IgD-negative memory B cell (primary cell): Measurements from ENCODE around the gene SNRK. TPM values are rescaled to one million over a fixed set of nuclear protein-coding genes. Genes with fewer than 3 reads are reported as not detected.

Experiments
- H3K27ac Mint-ChIP-seq, 3 donors: one replicate each; pipeline ENCODE4 v1.8.0; 2020 to 2022; ENCODE audit warnings: mild to moderate bottlenecking in 3 of 3, mixed read lengths in 3 of 3, moderate library complexity in 1 of 3
- H3K27me3 Mint-ChIP-seq: one replicate; pipeline ENCODE4 v1.8.0; 2021; ENCODE audit warnings: mixed read lengths
- H3K36me3 Mint-ChIP-seq: one replicate; pipeline ENCODE4 v1.8.0; 2020; ENCODE audit warnings: mild to moderate bottlenecking, mixed read lengths
- H3K4me1 Mint-ChIP-seq, 3 donors: one replicate each; pipeline ENCODE4 v1.8.0; 2020 to 2022; ENCODE audit warnings: mixed read lengths in 3 of 3, mild to moderate bottlenecking in 1 of 3
- H3K4me3 Mint-ChIP-seq, 4 donors: one replicate each; pipeline ENCODE4 v1.8.0; 2020 to 2022; ENCODE audit warnings: mild to moderate bottlenecking in 4 of 4, mixed read lengths in 4 of 4, moderate library complexity in 3 of 4
- H3K9me3 Mint-ChIP-seq, 3 donors: one replicate each; pipeline ENCODE4 v1.8.0; 2020 to 2021; ENCODE audit warnings: mixed read lengths in 3 of 3, mild to moderate bottlenecking in 1 of 3
- polyA plus RNA-seq: library from polyadenylated mRNA; unstranded; fragments of 300-500 nt; fragmentation: Illumina TruSeq; gene quantifications from one replicate; pipeline ENCODE4 v1.2.3, GENCODE V29; 2021

The SNRK gene
- polyA plus RNA-seq, 1 donor from 2014 or later: 24.8 TPM

GRCh38 chr3:43371494-43371893 is 85.2 kb downstream of the SNRK start:
- Mint-ChIP-seq H3K27me3 (no peaks in the 10 kb centered on the region), H3K27ac (no peak overlapping the region), H3K36me3 (peaks cover 3% of the 10 kb centered on the region), H3K9me3 (no peaks in the 10 kb centered on the region), H3K4me1 (no peaks in the 10 kb centered on the region), H3K4me3 (no peak overlapping the region)

- no peaks in the 10 kb centered on the region for H3K9me3 Mint-ChIP-seq
- H3K27ac Mint-ChIP-seq: no peak overlapping the region
- H3K27me3 Mint-ChIP-seq: no peaks in the 10 kb centered on the region
- peaks cover 3% of the 10 kb centered on the region for H3K36me3 Mint-ChIP-seq
- peak overlapping the region in 1 of 4 donors; percentile 23 for H3K4me3 Mint-ChIP-seq
- no peaks in the 10 kb centered on the region for H3K4me1 Mint-ChIP-seq
Measured at GRCh38 chr3:43372007-43372740, 85.8 kb downstream of the SNRK start.

GRCh38 chr3:43372809-43373559 is 86.6 kb downstream of the SNRK start:
- Mint-ChIP-seq H3K4me1 (peaks cover 0 to 2% (median 0%) of the 10 kb centered on the region in 3 donors), H3K27me3 (no peaks in the 10 kb centered on the region), H3K36me3 (peaks cover 3% of the 10 kb centered on the region), H3K27ac (peak overlapping the region in 1 of 3 donors; percentile 27), H3K4me3 (peak overlapping the region in 1 of 4 donors; percentile 23), H3K9me3 (no peaks in the 10 kb centered on the region)

GRCh38 chr3:43373560-43373928 is 87.2 kb downstream of the SNRK start:
- Mint-ChIP-seq H3K4me3 (no peak overlapping the region), H3K36me3 (peaks cover 3% of the 10 kb centered on the region), H3K27me3 (no peaks in the 10 kb centered on the region), H3K4me1 (peaks cover 0 to 4% (median 2%) of the 10 kb centered on the region in 3 donors), H3K9me3 (no peaks in the 10 kb centered on the region), H3K27ac (no peak overlapping the region)

- Mint-ChIP-seq H3K4me3 (no peak overlapping the region), H3K4me1 (peaks cover 0 to 4% (median 2%) of the 10 kb centered on the region in 3 donors), H3K36me3 (peaks cover 3% of the 10 kb centered on the region), H3K9me3 (peaks cover 0 to 2% (median 0%) of the 10 kb centered on the region in 3 donors), H3K27ac (no peak overlapping the region), H3K27me3 (no peaks in the 10 kb centered on the region)
Measured at GRCh38 chr3:43378066-43378935, 92.0 kb downstream of the SNRK start.

GRCh38 chr3:43379343-43379742 is 93.0 kb downstream of the SNRK start:
- no peak overlapping the region for H3K27ac Mint-ChIP-seq
- H3K9me3 Mint-ChIP-seq: peaks cover 0 to 2% (median 0%) of the 10 kb centered on the region in 3 donors
- peaks cover 3% of the 10 kb centered on the region for H3K36me3 Mint-ChIP-seq
- no peaks in the 10 kb centered on the region for H3K27me3 Mint-ChIP-seq
- H3K4me3 Mint-ChIP-seq: no peak overlapping the region
- H3K4me1 Mint-ChIP-seq: peaks cover 0 to 4% (median 2%) of the 10 kb centered on the region in 3 donors

GRCh38 chr3:43388175-43388574 is 101.8 kb downstream of the SNRK start:
- peaks cover 3% of the 10 kb centered on the region for H3K36me3 Mint-ChIP-seq
- H3K27me3 Mint-ChIP-seq: no peaks in the 10 kb centered on the region
- H3K9me3 Mint-ChIP-seq: peaks cover 4 to 6% (median 6%) of the 10 kb centered on the region in 3 donors
- H3K4me3 Mint-ChIP-seq: no peak overlapping the region
- H3K27ac Mint-ChIP-seq: peak overlapping the region in 1 of 3 donors; percentile 51
- H3K4me1 Mint-ChIP-seq: peaks cover 15 to 19% (median 15%) of the 10 kb centered on the region in 3 donors

GRCh38 chr3:43388915-43389314 is 102.6 kb downstream of the SNRK start:
- Mint-ChIP-seq H3K27ac (peak overlapping the region in 2 of 3 donors; percentile 51 to 78), H3K9me3 (peaks cover 4 to 6% (median 6%) of the 10 kb centered on the region in 3 donors), H3K4me1 (peaks cover 15 to 22% (median 21%) of the 10 kb centered on the region in 3 donors), H3K36me3 (peaks cover 7% of the 10 kb centered on the region), H3K27me3 (no peaks in the 10 kb centered on the region), H3K4me3 (no peak overlapping the region)

GRCh38 chr3:43389388-43390254 is 103.3 kb downstream of the SNRK start:
- Mint-ChIP-seq H3K4me3 (peak overlapping the region in 3 of 4 donors; percentile 24 to 94 (median 62)), H3K36me3 (peaks cover 6% of the 10 kb centered on the region), H3K4me1 (peaks cover 15 to 29% (median 26%) of the 10 kb centered on the region in 3 donors), H3K27me3 (no peaks in the 10 kb centered on the region), H3K27ac (peak overlapping the region; percentile 0 to 93 (median 92)), H3K9me3 (peaks cover 4 to 6% (median 6%) of the 10 kb centered on the region in 3 donors)

- Mint-ChIP-seq H3K36me3 (peaks cover 5% of the 10 kb centered on the region), H3K9me3 (peaks cover 1 to 3% (median 2%) of the 10 kb centered on the region in 3 donors), H3K4me3 (peak overlapping the region in 2 of 4 donors; percentile 24 to 75), H3K4me1 (peaks cover 15 to 29% (median 26%) of the 10 kb centered on the region in 3 donors), H3K27me3 (no peaks in the 10 kb centered on the region), H3K27ac (peak overlapping the region in 1 of 3 donors; percentile 92)
Measured at GRCh38 chr3:43390255-43390588, 103.9 kb downstream of the SNRK start.

- H3K4me1 Mint-ChIP-seq: peaks cover 15 to 29% (median 27%) of the 10 kb centered on the region in 3 donors
- H3K4me3 Mint-ChIP-seq: no peak overlapping the region
- peaks cover 5% of the 10 kb centered on the region for H3K36me3 Mint-ChIP-seq
- H3K9me3 Mint-ChIP-seq: no peaks in the 10 kb centered on the region
- H3K27me3 Mint-ChIP-seq: no peaks in the 10 kb centered on the region
- no peak overlapping the region for H3K27ac Mint-ChIP-seq
Measured at GRCh38 chr3:43391621-43392020, 105.3 kb downstream of the SNRK start.

GRCh38 chr3:43394041-43394554 is 107.8 kb downstream of the SNRK start:
- peaks cover 6 to 26% (median 25%) of the 10 kb centered on the region in 3 donors for H3K4me1 Mint-ChIP-seq
- H3K4me3 Mint-ChIP-seq: no peak overlapping the region
- H3K27ac Mint-ChIP-seq: no peak overlapping the region
- H3K27me3 Mint-ChIP-seq: no peaks in the 10 kb centered on the region
- H3K36me3 Mint-ChIP-seq: peaks cover 5% of the 10 kb centered on the region
- no peaks in the 10 kb centered on the region for H3K9me3 Mint-ChIP-seq

GRCh38 chr3:43399034-43399433 is 112.7 kb downstream of the SNRK start:
- H3K36me3 Mint-ChIP-seq: no peaks in the 10 kb centered on the region
- H3K27me3 Mint-ChIP-seq: no peaks in the 10 kb centered on the region
- H3K9me3 Mint-ChIP-seq: no peaks in the 10 kb centered on the region
- no peak overlapping the region for H3K4me3 Mint-ChIP-seq
- H3K4me1 Mint-ChIP-seq: peaks cover 0 to 5% (median 5%) of the 10 kb centered on the region in 3 donors
- no peak overlapping the region for H3K27ac Mint-ChIP-seq

GRCh38 chr3:43400167-43400566 is 113.8 kb downstream of the SNRK start:
- no peaks in the 10 kb centered on the region for H3K36me3 Mint-ChIP-seq
- H3K27ac Mint-ChIP-seq: no peak overlapping the region

More at GRCh38 chr3:43400167-43400566, 113.8 kb downstream of the SNRK start:
- no peaks in the 10 kb centered on the region for H3K27me3 Mint-ChIP-seq
- no peak overlapping the region for H3K4me3 Mint-ChIP-seq
- no peaks in the 10 kb centered on the region for H3K9me3 Mint-ChIP-seq
- peaks cover 0 to 1% (median 0%) of the 10 kb centered on the region in 3 donors for H3K4me1 Mint-ChIP-seq
